Loucy (cell line): ENCODE measurements around the gene COX6B2.

Experiments
- H2AFZ ChIP-seq: fragments of 200-600 bp; sonication (generic); 2 replicates; pipeline ENCODE4 v1.6.0; 2016; ENCODE audit warnings: antibody characterized with exemption, mild to moderate bottlenecking, low read length, moderate library complexity
- H3F3A ChIP-seq: fragments of 200-600 bp; 2 replicates; pipeline ENCODE4 v1.6.0; 2016; ENCODE audit warnings: antibody characterized with exemption, low read depth, mild to moderate bottlenecking
- H3K27me3 ChIP-seq: fragments of 200-600 bp; sonication (generic); 2 replicates; pipeline ENCODE4 v1.6.1; 2014; ENCODE audit warnings: low read length, mild to moderate bottlenecking; ENCODE audit not compliant: insufficient read depth, poor library complexity, severe bottlenecking
- H3K36me3 ChIP-seq: fragments of 200-600 bp; sonication (generic); 2 replicates; pipeline ENCODE4 v1.6.1; 2016; ENCODE audit warnings: low read length; ENCODE audit not compliant: insufficient read depth
- H3K4me1 ChIP-seq: fragments of 200-600 bp; sonication (generic); 2 replicates; pipeline ENCODE4 v1.5.1; 2014; ENCODE audit warnings: low read length, mild to moderate bottlenecking; ENCODE audit not compliant: insufficient read depth, poor library complexity, severe bottlenecking
- H3K4me2 ChIP-seq: fragments of 200-600 bp; sonication (generic); 2 replicates; pipeline ENCODE4 v1.6.0; 2014; ENCODE audit warnings: antibody characterized with exemption, low read length, low read depth, mild to moderate bottlenecking; ENCODE audit not compliant: poor library complexity, severe bottlenecking
- H3K4me3 ChIP-seq: fragments of 200-600 bp; sonication (generic); 2 replicates; pipeline ENCODE4 v1.5.1; 2014; ENCODE audit warnings: low read length, mild to moderate bottlenecking, mixed read lengths; ENCODE audit not compliant: poor library complexity, severe bottlenecking
- H3K79me2 ChIP-seq: fragments of 200-600 bp; sonication (generic); 2 replicates; pipeline ENCODE4 v1.6.1; 2014; ENCODE audit warnings: low read length; ENCODE audit not compliant: insufficient read depth
- H3K9ac ChIP-seq: fragments of 200-600 bp; sonication (generic); 2 replicates; pipeline ENCODE4 v1.6.0; 2014; ENCODE audit warnings: mild to moderate bottlenecking, low read depth, low read length, moderate library complexity; ENCODE audit not compliant: poor library complexity, severe bottlenecking
- H3K9me2 ChIP-seq: fragments of 200-600 bp; sonication (generic); replicated peaks from 2 replicates; pipeline ENCODE4 v1.6.1; 2016; ENCODE audit warnings: low read depth, low read length, mixed read lengths
- H3K9me3 ChIP-seq: fragments of 200-600 bp; sonication (generic); 2 replicates; pipeline ENCODE4 v1.6.1; 2014; ENCODE audit warnings: mild to moderate bottlenecking, antibody characterized with exemption, low read length, low read depth; ENCODE audit not compliant: insufficient read depth
- H4K20me1 ChIP-seq: fragments of 200-600 bp; sonication (generic); 2 replicates; pipeline ENCODE4 v1.6.0; 2014; ENCODE audit warnings: antibody characterized with exemption, low read length, mild to moderate bottlenecking; ENCODE audit not compliant: insufficient read depth, poor library complexity, severe bottlenecking
- EZH2phosphoT487 ChIP-seq: fragments of 200-600 bp; IDR thresholded peaks from 2 replicates; pipeline ENCODE4 v1.6.1; 2018; ENCODE audit warnings: antibody characterized with exemption, mild to moderate bottlenecking, moderate library complexity, borderline replicate concordance
- TF ChIP-seq, protein P1 (sequence below): fragments of 200-600 bp; sonication (generic); conservative IDR thresholded peaks from 2 replicates; pipeline ENCODE4 v1.5.1; 2014; ENCODE audit warnings: mild to moderate bottlenecking, antibody characterized with exemption, low read length

COX6B2 gene

DNA sequence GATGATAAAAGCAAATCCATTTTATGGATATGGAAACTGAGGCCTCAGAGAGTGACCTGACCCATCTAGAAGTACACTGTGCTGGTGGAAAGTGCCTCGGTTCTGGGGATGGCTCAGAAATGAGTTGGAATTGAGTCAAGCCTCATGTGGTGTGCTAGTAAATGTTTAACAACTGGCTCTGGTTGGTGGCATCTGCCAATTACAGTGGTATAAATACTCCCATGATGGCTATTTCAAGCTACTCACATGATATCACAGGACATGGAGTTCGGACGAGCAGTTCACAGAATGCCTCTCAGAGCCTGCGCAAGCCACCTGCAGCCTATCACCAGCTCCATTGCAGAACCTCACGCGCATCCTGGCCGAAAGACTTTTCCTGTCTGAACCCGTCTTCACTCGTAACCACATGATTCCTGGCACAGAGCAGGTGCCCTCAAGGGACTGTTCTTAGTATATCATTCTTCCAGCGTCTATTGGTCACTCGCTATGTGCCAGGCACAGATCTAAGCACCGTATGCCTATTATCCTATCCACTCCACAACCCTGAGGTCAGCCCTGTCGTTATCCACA lies 38.5 kb downstream of the COX6B2 start:
- Histone ChIP-seq H3K4me2 (no peak overlapping the region), H4K20me1 (no peaks in the 10 kb centered on the region)
- no peak for TF ChIP-seq EZH2phosphoT487
- TF ChIP-seq, protein P1, sequence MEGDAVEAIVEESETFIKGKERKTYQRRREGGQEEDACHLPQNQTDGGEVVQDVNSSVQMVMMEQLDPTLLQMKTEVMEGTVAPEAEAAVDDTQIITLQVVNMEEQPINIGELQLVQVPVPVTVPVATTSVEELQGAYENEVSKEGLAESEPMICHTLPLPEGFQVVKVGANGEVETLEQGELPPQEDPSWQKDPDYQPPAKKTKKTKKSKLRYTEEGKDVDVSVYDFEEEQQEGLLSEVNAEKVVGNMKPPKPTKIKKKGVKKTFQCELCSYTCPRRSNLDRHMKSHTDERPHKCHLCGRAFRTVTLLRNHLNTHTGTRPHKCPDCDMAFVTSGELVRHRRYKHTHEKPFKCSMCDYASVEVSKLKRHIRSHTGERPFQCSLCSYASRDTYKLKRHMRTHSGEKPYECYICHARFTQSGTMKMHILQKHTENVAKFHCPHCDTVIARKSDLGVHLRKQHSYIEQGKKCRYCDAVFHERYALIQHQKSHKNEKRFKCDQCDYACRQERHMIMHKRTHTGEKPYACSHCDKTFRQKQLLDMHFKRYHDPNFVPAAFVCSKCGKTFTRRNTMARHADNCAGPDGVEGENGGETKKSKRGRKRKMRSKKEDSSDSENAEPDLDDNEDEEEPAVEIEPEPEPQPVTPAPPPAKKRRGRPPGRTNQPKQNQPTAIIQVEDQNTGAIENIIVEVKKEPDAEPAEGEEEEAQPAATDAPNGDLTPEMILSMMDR, result no peak

DNA sequence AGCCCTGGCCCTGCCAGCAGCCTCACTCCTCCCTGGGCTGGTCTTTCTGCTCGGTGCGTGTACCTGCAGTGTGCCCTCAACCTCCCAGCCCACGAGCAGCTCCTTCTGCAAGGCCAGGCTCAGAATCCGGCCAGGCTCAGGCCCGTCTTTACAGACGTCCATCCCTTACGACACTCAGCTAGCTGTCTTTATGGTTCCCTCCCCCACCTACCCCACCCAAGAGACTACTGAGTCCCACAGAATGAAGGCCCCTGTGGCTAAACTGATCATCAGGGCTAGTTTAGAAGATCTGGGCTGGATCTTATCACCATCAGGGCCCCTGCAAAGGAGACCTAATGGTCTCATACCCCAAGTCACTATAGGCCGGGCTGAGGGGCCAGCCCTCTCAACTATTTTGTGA lies 40.1 kb downstream of the COX6B2 start:
- Histone ChIP-seq H3K27me3 (no peaks in the 10 kb centered on the region), H2AFZ (no peak overlapping the region), H4K20me1 (no peaks in the 10 kb centered on the region), H3K79me2 (no peaks in the 10 kb centered on the region), H3K36me3 (no peaks in the 10 kb centered on the region), H3K4me1 (no peaks in the 10 kb centered on the region), H3K9ac (no peak overlapping the region), H3K4me3 (no peak overlapping the region), H3K9me3 (no peaks in the 10 kb centered on the region), H3K9me2 (no peaks in the 10 kb centered on the region), H3F3A (no peaks in the 10 kb centered on the region), H3K4me2 (no peak overlapping the region)
- TF ChIP-seq, protein P1, result no peak
- TF ChIP-seq EZH2phosphoT487, result no peak

More for the DNA sequence above, 38.5 kb downstream of the COX6B2 start:
- Histone ChIP-seq H3K36me3 (no peaks in the 10 kb centered on the region), H3K4me1 (peaks cover under 1% of the 10 kb centered on the region), H2AFZ (no peak overlapping the region), H3K9me2 (no peaks in the 10 kb centered on the region), H3F3A (no peaks in the 10 kb centered on the region), H3K27me3 (no peaks in the 10 kb centered on the region), H3K79me2 (no peaks in the 10 kb centered on the region), H3K4me3 (no peak overlapping the region), H3K9ac (no peak overlapping the region), H3K9me3 (no peaks in the 10 kb centered on the region)

DNA sequence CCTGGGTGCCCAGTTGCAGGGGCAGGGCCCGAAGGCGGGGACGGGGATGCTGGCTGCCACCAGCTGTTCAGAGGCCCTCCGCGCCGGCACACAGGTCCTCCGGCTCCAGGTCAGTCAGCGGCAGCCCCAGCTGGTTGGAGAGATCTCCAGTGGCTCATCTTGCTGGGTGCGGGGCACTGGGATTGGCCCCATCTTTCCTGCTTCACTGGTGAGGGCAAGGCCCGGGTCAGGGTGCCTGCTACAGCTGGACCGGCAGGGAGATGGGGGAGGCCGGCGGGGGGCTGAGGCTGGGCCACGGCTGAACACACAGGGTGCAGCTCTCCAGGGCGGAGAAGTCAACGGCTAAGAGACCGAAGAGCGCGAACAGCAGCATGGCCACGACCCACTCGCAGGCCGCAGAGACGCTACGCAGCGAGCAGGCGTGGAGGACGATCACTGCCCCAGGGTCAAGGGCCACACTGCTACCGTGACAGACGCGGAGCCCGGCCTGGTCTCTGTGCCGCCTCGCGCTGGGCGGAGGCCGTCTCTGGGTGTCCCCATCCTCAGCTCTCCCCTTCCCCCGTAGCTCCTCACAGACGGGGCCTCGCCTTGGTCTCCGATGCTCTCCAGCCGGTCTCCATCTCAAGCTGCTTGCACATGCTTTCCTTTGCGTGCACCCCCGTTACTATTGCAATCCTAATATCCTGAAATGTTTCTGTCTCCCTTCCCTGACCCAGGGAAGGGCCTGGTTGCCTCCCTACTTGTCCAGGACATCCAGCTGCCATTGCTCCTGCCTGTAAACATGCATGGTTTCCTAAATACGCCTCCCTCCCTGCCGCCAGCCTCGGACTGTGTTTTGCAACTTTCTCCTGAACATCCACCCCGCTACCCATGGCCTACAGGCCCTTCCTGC lies 41.7 kb downstream of the COX6B2 start:
- Histone ChIP-seq H3K9me3 (no peaks in the 10 kb centered on the region), H3K4me3 (no peak overlapping the region)

More for the DNA sequence above, 41.7 kb downstream of the COX6B2 start:
- no peaks in the 10 kb centered on the region for H3K79me2 ChIP-seq
- TF ChIP-seq EZH2phosphoT487, result no peak
- TF ChIP-seq, protein P1, result no peak
- no peaks in the 10 kb centered on the region for H3K9me2 ChIP-seq
- H3K27me3 ChIP-seq, result no peaks in the 10 kb centered on the region
- no peaks in the 10 kb centered on the region for H4K20me1 ChIP-seq
- H3K4me2 ChIP-seq, result no peak overlapping the region
- no peak overlapping the region for H2AFZ ChIP-seq
- H3K36me3 ChIP-seq, result no peaks in the 10 kb centered on the region
- H3K9ac ChIP-seq, result no peak overlapping the region
- H3F3A ChIP-seq, result no peaks in the 10 kb centered on the region
- H3K4me1 ChIP-seq, result no peaks in the 10 kb centered on the region
